HG03045 (cell line): Measurements from ENCODE around the gene CARM1.
"Not testable (repeated sequence)": the region's sequence is repeated elsewhere in the genome, so short reads cannot be mapped to it uniquely, and the experiment has no call there.

Experiments
- ATAC-seq: cut with Tn5 transposase; IDR thresholded peaks from one replicate; pipeline ENCODE4 v1.9.1; 2021; ENCODE audit warnings: mild to moderate bottlenecking, moderate library complexity; ENCODE audit not compliant: unreplicated experiment

CARM1 gene

DNA sequence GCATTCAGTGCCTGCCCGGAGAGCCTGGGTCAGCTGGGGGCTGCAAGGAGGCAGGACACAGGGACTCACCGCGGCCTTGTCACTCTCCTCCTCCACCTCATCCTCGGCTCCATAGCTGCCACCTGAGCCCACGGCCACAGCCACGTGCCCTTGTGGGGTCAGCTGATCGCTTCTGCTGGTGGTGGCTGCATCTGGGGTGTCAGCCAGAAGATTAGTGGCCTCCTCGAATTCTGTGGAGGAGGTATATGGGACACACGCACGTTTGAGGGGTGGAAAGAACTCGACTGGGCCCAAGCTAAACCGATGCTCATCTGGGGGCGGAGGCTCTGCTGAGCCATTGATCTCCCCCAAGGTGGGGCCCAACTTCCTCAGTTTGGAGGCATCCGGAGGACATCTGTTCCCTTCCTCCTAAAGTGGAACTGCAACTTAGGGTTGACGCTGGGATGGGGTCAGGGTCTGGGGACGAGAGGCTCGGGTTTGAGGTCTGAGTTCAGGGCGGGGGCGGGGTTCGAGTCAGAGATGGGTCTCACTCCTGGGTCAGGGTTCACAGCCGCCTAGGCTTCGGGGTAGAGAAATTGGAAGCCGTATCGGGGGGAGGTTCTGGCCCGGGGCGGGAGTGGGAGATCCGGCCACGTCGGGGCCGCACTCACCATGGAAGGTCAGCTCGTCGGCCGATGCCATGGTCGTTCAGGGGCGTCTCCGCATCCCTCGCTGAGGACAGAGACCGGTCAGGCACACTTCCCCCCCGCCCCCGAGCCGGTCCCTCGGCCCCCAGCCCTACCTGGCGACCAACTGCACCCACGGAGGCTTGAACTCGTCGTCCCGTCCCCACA is 56.6 kb downstream of the CARM1 start:
- peak; percentile 3 for ATAC-seq

DNA sequence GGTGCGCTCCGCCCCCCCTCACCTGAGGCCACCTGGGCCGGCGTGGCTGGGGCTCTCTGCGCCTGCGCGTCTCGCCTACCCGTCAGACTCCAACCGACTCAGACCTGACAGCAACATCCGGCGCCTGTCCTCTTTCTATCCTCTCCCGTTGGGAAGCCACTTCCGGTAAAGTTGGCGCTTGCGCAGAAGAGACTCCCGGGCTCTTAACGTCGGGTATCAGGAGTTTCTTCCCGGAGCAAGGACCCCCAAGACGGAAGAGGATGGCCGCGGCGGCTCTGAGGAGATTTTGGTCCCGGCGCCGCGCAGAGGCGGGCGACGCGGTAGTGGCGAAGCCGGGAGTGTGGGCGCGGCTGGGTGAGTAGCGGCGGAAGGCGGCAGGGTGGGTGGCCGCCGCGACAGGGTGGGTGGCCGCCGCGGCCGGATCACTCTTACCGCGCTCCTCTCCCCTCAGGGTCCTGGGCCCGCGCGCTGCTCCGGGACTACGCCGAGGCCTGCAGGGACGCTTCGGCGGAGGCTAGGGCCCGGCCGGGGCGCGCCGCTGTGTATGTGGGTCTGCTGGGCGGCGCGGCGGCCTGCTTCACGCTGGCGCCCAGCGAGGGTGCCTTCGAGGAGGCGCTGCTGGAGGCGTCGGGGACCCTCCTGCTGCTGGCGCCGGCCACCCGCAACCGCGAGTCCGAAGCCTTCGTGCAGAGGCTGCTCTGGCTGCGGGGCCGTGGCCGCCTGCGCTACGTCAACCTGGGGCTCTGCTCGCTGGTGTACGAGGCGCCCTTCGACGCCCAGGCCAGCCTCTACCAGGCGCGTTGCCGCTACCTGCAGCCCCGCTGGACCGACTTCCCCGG is 57.4 kb downstream of the CARM1 start, which contains the start of the genes TIMM29 and YIPF2:
TIMM29 (plus strand) TSS at position 249 of the 839 bp plus-strand sequence; CDS start at position 261, 12 bp downstream.
YIPF2 (minus strand) TSS at position 77 of the 839 bp plus-strand sequence. CDS start 229 bp downstream, outside the sequence.
- ATAC-seq = peak; percentile 68

DNA sequence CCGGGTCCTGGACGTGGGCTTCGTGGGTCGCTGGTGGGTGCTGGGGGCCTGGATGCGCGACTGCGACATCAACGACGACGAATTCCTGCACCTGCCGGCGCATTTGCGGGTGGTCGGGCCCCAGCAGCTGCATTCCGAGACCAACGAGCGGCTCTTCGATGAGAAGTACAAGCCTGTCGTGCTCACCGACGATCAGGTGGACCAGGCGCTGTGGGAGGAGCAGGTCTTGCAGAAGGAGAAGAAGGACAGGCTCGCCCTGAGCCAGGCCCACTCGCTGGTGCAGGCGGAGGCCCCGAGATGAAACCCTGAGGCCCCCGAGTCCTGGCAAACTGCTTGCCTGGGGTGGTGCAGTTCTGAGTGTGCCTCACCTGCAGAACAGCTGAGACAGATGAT is 58.0 kb downstream of the CARM1 start:
- ATAC-seq = no peak

GRCh38 chr19:10935371-10936059 is 64.2 kb downstream of the CARM1 start:
- ATAC-seq = no peak

GRCh38 chr19:10936661-10937084 is 65.3 kb downstream of the CARM1 start:
- ATAC-seq = no peak

GRCh38 chr19:10941649-10942048 is 70.3 kb downstream of the CARM1 start:
- not testable (repeated sequence) for ATAC-seq

DNA sequence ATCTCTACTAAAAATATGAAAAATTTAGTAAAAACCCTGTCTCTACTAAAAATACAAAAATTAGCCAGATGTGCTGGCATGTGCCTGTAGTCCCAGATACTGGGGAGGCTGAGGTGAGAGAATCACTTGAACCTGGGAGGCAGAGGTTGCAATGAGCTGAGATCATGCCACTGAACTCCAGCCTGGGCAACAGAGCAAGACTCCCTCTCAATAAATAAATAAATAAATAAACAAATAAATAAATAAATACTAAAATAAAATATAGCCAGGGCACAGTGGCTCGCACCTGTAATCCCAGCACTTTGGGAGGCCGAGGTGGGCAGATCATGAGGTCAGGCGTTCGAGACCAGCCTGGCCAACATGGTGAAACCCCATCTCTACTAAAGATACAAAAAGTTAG is 72.1 kb downstream of the CARM1 start:
- ATAC-seq = not testable (repeated sequence)

- no peak for ATAC-seq
These were observed 73.9 kb downstream of the CARM1 start for GRCh38 chr19:10945264-10945663.

GRCh38 chr19:10946958-10947657 is 75.8 kb downstream of the CARM1 start:
- ATAC-seq = no peak

DNA sequence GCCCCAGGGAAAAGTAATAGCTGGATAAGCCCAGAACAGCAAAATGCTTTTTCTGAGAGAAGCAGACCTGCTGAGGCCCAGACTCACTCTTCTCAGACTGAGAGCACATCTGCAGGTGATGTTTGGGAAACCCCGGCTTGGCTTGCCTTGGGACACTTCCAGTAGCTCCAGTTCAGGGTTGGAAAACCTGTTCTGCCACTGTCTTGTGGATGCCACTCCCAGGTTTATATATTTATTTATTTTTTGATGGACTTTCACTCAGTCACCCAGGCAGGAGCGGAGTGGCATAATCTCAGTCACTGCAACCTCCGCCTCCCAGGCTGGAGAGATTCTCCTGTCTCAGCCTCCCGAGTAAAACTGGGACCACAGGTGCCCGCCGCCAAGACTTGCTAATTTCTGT is 81.5 kb downstream of the CARM1 start:
- ATAC-seq = no peak

DNA sequence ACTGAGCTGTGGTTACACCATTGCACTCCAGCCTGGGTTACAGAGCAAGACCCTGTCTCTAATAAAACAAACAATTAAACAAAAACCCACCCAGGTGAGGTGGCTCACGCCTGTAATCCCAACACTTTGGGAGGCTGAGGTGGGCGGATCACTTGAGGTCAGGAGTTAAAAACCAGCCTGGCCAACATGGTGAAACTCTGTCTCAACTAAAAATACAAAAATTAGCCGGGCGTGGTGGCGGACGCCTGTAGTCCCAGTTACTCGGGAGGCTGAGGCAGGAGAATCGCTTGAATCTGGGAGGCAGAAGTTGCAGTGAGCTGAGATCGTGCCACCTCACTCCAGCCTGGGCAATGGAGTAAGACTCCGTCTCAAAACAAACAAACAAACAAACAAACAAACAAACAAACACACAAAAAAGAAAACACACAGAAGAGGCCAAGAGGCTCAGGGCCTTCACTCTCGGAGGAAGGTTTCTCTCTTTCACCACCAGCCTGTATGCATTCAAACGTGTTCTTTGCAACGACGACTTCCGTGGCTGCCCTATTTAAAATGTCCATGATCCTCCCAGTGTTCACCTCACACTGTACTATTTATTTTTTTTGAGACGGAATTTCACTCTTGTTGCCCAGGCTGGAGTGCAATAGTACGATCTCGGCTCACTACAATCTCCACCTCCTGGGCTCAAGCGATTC is 88.1 kb downstream of the CARM1 start:
- ATAC-seq = not testable (repeated sequence)

DNA sequence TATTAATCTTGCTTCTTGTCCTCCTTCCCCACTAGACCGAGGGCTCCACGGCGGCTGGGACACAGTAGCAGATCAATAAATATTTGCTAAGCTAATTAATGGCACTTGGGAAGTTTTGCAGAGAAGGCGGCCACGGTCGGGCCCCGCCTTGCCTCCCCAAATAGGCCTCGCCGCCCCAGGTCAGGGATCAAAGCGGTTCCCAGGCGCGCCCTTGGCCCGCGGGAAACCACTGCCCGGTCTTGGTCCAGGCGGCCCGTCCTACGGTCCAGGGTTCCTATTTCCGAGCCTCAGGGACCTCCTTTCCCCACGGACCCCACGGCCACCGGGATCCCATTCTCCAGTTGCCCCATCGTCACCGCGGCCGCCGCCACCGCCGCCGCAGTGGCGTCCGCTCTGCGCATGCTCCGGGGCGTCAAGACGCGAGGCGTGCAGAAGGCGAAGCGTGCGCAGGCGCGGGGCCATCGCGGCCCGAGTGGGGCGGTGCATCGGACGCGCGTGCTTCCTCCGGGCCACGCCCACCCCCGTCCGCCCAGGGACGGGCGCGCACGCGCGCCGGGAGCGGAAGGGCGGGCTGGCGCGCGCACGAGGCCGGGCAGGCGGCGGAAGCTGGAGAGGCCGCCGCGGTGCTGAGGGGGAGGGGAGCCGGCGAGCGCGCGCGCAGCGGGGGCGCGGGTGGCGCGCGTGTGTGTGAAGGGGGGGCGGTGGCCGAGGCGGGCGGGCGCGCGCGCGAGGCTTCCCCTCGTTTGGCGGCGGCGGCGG is 89.1 kb downstream of the CARM1 start, which contains the start of gene SMARCA4:
SMARCA4 (plus strand) TSS at position 717 of the 759 bp plus-strand sequence. CDS start 23,122 bp downstream, outside the sequence.
- ATAC-seq = peak; percentile 81

DNA sequence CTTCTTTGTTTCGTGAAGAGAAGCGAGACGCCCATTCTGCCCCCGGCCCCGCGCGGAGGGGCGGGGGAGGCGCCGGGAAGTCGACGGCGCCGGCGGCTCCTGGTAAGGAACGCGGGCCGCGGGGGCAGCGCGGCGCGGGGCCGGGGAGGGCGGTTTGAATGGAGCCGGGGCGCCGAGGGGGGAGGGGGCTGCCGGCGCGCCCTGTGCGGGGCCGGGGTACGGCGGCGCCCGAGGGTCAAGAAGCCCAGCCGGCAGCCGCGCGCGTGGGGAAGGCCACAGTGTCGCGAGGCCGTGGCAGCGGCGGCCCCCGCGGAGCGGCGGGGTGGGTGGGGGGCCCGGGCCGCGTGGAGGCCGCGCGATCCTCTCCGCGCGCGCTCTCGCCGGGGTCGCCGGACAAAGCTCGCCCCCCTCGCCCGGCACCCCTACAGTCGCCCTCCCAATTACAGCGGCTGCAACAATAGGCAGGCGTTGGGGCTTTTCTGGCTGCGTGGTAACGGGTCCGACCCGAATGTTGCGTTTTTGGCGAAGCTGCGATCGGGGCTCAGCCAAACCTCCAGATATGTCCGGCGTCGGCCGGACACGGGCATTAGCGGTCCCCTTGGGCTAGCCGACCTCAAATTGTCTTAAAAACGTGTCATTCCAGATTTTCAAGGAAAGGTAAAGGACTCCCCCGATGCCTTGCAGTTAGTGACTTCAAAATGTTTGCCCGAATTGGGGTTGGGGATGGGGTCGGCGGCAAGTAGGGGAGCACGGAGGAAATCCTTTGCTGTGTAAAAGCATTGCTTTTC is 89.9 kb downstream of the CARM1 start:
- ATAC-seq = peak; percentile 33

GRCh38 chr19:10962863-10963262 is 91.5 kb downstream of the CARM1 start:
- ATAC-seq = no peak

DNA sequence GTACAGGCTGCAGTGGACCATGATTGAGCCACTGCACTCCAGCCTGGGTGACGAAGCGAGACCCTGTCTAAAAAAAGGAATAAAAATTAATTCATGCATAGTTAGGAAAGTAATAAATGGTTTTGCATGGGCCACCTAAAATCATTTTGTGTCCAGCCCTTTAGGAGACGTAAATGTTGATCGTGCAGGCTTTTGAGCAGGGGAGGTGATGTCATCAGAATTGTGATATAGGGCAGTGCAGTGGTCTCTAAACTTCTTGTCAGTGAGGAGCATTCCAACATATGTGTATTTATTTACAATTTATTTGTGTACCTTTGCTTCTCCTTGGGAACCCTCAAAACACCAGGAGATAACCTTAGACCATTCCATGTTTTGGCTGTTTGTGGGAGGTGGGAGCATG is 92.5 kb downstream of the CARM1 start:
- no peak for ATAC-seq

GRCh38 chr19:10964903-10965302 is 93.5 kb downstream of the CARM1 start:
- no peak for ATAC-seq

DNA sequence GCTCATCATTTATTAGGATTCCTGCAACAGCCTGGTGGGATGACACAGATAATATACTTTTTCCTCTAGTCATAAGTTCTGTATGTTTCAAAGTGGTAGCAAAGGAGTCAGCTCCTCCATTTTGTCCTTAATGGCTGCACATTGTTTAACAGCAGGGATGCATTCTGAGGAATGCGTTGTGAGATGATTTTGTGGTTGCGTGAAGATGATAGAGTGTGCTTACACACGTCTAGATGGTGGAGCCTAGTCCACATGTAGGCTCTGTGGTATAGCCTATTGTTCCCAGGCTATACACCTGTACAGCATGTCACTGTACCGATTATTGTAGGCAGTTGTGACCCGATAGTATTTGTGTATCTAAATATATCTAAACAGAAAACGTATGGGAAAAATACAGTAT is 94.0 kb downstream of the CARM1 start:
- no peak for ATAC-seq

DNA sequence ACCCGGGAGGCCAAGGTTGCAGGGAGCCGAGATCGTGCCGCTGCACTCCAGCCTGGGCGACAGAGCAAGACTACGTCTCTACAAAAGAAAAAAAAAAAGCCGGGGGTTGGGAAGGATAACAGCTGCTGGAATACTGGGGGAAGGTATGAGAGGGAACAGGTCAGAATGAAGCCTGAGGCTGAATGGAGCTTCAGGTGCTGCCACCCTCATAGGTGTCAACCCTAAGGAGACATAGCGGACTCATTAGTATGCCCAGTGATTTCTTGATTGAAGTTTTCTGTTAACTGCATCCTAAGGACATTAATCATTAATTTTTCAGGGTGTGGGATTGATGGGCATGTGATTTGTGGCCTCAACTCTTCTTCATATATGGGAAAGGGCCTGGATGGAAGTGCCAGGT is 95.5 kb downstream of the CARM1 start:
- ATAC-seq = no peak
